GM18505 (cell line): ENCODE results near the gene TRABD.

ENCODE experiments used
- ATAC-seq: cut with Tn5 transposase; IDR thresholded peaks from one replicate; pipeline ENCODE4 v1.9.1; 2021; ENCODE audit not compliant: unreplicated experiment
- POLR2A ChIP-seq: IDR thresholded peaks from 4 replicates; pipeline ENCODE4 v1.6.1; 2011; ENCODE audit warnings: borderline replicate concordance; ENCODE audit not compliant: insufficient read depth, insufficient read length; ENCODE audit errors: extremely low read depth

Gene TRABD

GRCh38 chr22:50226063-50226874 lies 40.6 kb downstream of the TRABD start:
- TF ChIP-seq POLR2A, result no peak
- no peak for ATAC-seq

- TF ChIP-seq POLR2A, result no peak
- no peak for ATAC-seq
These were observed 41.1 kb downstream of the TRABD start for GRCh38 chr22:50226875-50227165.

GRCh38 chr22:50227579-50228215 lies 42.0 kb downstream of the TRABD start:
- no peak for TF ChIP-seq POLR2A
- ATAC-seq, result no peak

- ATAC-seq, result no peak
- no peak for TF ChIP-seq POLR2A
These were observed 42.7 kb downstream of the TRABD start for GRCh38 chr22:50228366-50228765.

GRCh38 chr22:50229370-50229769 lies 43.7 kb downstream of the TRABD start:
- no peak for TF ChIP-seq POLR2A
- no peak for ATAC-seq

GRCh38 chr22:50232481-50233151 lies 46.9 kb downstream of the TRABD start:
- no peak for ATAC-seq
- TF ChIP-seq POLR2A, result no peak

- no peak for TF ChIP-seq POLR2A
- ATAC-seq, result no peak
These were observed 47.5 kb downstream of the TRABD start for GRCh38 chr22:50233223-50233622.

GRCh38 chr22:50236731-50237409 lies 51.2 kb downstream of the TRABD start:
- ATAC-seq, result no peak
- no peak for TF ChIP-seq POLR2A

GRCh38 chr22:50238755-50239154 lies 53.0 kb downstream of the TRABD start:
- ATAC-seq, result no peak
- no peak for TF ChIP-seq POLR2A

- ATAC-seq, result no peak
- TF ChIP-seq POLR2A, result no peak
These were observed 56.8 kb downstream of the TRABD start for GRCh38 chr22:50242406-50242949.

- TF ChIP-seq POLR2A, result no peak
- no peak for ATAC-seq
These were observed 58.1 kb downstream of the TRABD start for GRCh38 chr22:50243685-50244419.

- TF ChIP-seq POLR2A, result peak; percentile 92
- ATAC-seq, result peak; percentile 73
These were observed 58.9 kb downstream of the TRABD start, which contains the start of gene TUBGCP6 for GRCh38 chr22:50244420-50245213. TUBGCP6 (minus strand) TSS chr22:50245023; CDS start chr22:50244459, 564 bp downstream.
